A673 (cell line): Measurements from ENCODE around the gene CYP11A1.

Experiments
- CTCF ChIP-seq: fragments of 300-800, 200-600 bp; sonication (generic); conservative IDR thresholded peaks from 2 replicates; pipeline ENCODE4 v1.5.1; 2017; ENCODE audit warnings: low read depth, mild to moderate bottlenecking, antibody characterized with exemption, low read length, moderate library complexity, mixed read lengths
- EZH2 ChIP-seq: fragments of 200-600 bp; sonication (generic); IDR thresholded peaks from 2 replicates; pipeline ENCODE4 v1.6.1; 2017; ENCODE audit warnings: borderline replicate concordance, low read depth, mild to moderate bottlenecking, mixed read lengths, antibody characterized with exemption, low read length; ENCODE audit not compliant: poor library complexity, severe bottlenecking

GRCh38 chr15:74411686-74412085, 44.2 kb upstream of the CYP11A1 start:
- TF ChIP-seq CTCF: no peak
- TF ChIP-seq EZH2: no peak
